H1 (cell line): ENCODE measurements around the gene BABAM1. TPM values are rescaled to one million over a fixed set of nuclear protein-coding genes. Genes with fewer than 3 reads are reported as not detected.

Experiments
- CTCF ChIA-PET: fragments of 300-600 bp; sonication (Branson Sonifier 250); formaldehyde crosslinking; loops from one replicate; lab custom pipeline; 2021; ENCODE audit not compliant: partially characterized antibody; lab: Charles Lee
- POLR2A ChIA-PET: fragments of 300-600 bp; sonication (Branson Sonifier 250); formaldehyde crosslinking; loops from one replicate; lab custom pipeline; 2021; ENCODE audit warnings: inconsistent platforms; ENCODE audit not compliant: partially characterized antibody; lab: Charles Lee
- DNase-seq, 2 experiments: peaks; one replicate each; pipeline versions ENCODE4 v3.0.0 to v3.0.0-alpha.2; 2010 to 2022; ENCODE audit warnings: low spot score in 2 of 2, low read depth in 1 of 2, mixed read lengths in 1 of 2
- FAIRE-seq: peaks from 2 replicates; lab custom pipeline; 2011; peaks lifted over from hg19 to GRCh38; lab: Jason Lieb, UNC
- H2AFZ ChIP-seq: 2 replicates; pipeline ENCODE4 v1.8.1; 2012; ENCODE audit warnings: low read length, inconsistent platforms
- H2AK5ac ChIP-seq: 2 replicates; pipeline ENCODE4 v1.6.1; 2013; ENCODE audit warnings: low read depth, low read length
- H2BK120ac ChIP-seq: replicated peaks from 2 replicates; pipeline ENCODE3; 2013; ENCODE audit warnings: low read depth, low read length, inconsistent platforms
- H2BK12ac ChIP-seq: 2 replicates; pipeline ENCODE4 v1.6.1; 2013; ENCODE audit warnings: low read depth, low read length
- H2BK15ac ChIP-seq: 2 replicates; pipeline ENCODE4 v1.6.1; 2013; ENCODE audit warnings: low read length
- H2BK20ac ChIP-seq: 2 replicates; pipeline ENCODE4 v1.6.1; 2013; ENCODE audit warnings: low read length
- H2BK5ac ChIP-seq: 2 replicates; pipeline ENCODE4 v1.6.1; 2013; ENCODE audit warnings: low read depth, low read length
- H3K14ac ChIP-seq: 2 replicates; pipeline ENCODE4 v1.6.1; 2013; ENCODE audit warnings: inconsistent platforms; ENCODE audit not compliant: insufficient read length
- H3K18ac ChIP-seq: 2 replicates; pipeline ENCODE4 v1.6.1; 2013; ENCODE audit warnings: low read length; ENCODE audit errors: extremely low read depth
- H3K23ac ChIP-seq: 2 replicates; pipeline ENCODE4 v1.6.1; 2013; ENCODE audit warnings: inconsistent platforms; ENCODE audit not compliant: insufficient read length
- H3K23me2 ChIP-seq: 2 replicates; pipeline ENCODE4 v1.6.1; 2013; ENCODE audit warnings: low read depth, low read length
- H3K27ac ChIP-seq: 2 replicates; pipeline ENCODE4 v1.6.1; 2011; ENCODE audit warnings: low read depth, low read length, inconsistent platforms
- H3K27me3 ChIP-seq, 4 experiments: replicated peaks in 1 of 4; 1 replicate in 1 of 4; 2 replicates in 3 of 4; pipeline versions ENCODE4 v1.6.1 to v1.8.1; 2011 to 2013; ENCODE audit warnings: low read length in 3 of 4, mild to moderate bottlenecking in 3 of 4, inconsistent platforms in 2 of 4, mixed read lengths in 2 of 4, moderate library complexity in 1 of 4; ENCODE audit not compliant: control insufficient read depth in 3 of 4, insufficient read depth in 3 of 4; ENCODE audit errors: extremely low read depth in 1 of 4
- H3K36me3 ChIP-seq, 4 experiments: 2 replicates each; pipeline versions ENCODE4 v1.6.1 to v1.8.1; 2011 to 2013; ENCODE audit warnings: mild to moderate bottlenecking in 4 of 4, low read length in 3 of 4, moderate library complexity in 2 of 4, control low read depth in 1 of 4, inconsistent platforms in 1 of 4; ENCODE audit not compliant: insufficient read depth in 4 of 4, control insufficient read depth in 2 of 4
- H3K4ac ChIP-seq: replicated peaks from 2 replicates; pipeline ENCODE3; 2013; ENCODE audit warnings: low read length, low read depth, mixed read lengths, inconsistent platforms; ENCODE audit not compliant: insufficient read length
- H3K4me1 ChIP-seq, 4 experiments: replicated peaks in 1 of 4; 1 replicate in 1 of 4; 2 replicates in 3 of 4; pipeline versions ENCODE4 v1.6.1 to v1.8.1; 2011 to 2013; ENCODE audit warnings: low read length in 3 of 4, inconsistent platforms in 2 of 4, mixed read lengths in 1 of 4; ENCODE audit not compliant: insufficient read depth in 4 of 4, control insufficient read depth in 3 of 4
- H3K4me2 ChIP-seq, 2 experiments: 2 replicates each; pipeline versions ENCODE4 v1.6.1 to v1.8.1; 2011 to 2013; ENCODE audit warnings: low read depth in 2 of 2, low read length in 2 of 2, control low read depth in 1 of 2, inconsistent platforms in 1 of 2, mild to moderate bottlenecking in 1 of 2; ENCODE audit not compliant: insufficient read depth in 1 of 2
- H3K4me3 ChIP-seq, 4 experiments: fragments of 200-600, 300-600 bp in 1 of 4; sonication (generic), shearing (Covaris generic), sonication (Bioruptor Twin) in 1 of 4; 2 replicates each; pipeline versions ENCODE4 v1.5.1 to v1.8.1; 2011 to 2016; ENCODE audit warnings: low read length in 4 of 4, low read depth in 3 of 4, control low read depth in 2 of 4, inconsistent platforms in 2 of 4, mild to moderate bottlenecking in 2 of 4, mixed read lengths in 1 of 4, moderate library complexity in 1 of 4; ENCODE audit not compliant: insufficient read depth in 2 of 4; ENCODE audit errors: extremely low read depth in 1 of 4
- H3K56ac ChIP-seq: replicated peaks from 2 replicates; pipeline ENCODE3; 2013; ENCODE audit warnings: low read depth, mild to moderate bottlenecking, mixed read lengths, low read length, inconsistent platforms; ENCODE audit not compliant: insufficient read length
- H3K79me1 ChIP-seq: 2 replicates; pipeline ENCODE4 v1.6.1; 2013; ENCODE audit warnings: low read depth, low read length, control low read depth
- H3K79me2 ChIP-seq, 2 experiments: 2 replicates each; pipeline versions ENCODE4 v1.6.1 to v1.8.1; 2012 to 2013; ENCODE audit warnings: low read length in 2 of 2, mild to moderate bottlenecking in 2 of 2, inconsistent platforms in 1 of 2; ENCODE audit not compliant: insufficient read depth in 2 of 2, control insufficient read depth in 1 of 2
- H3K9ac ChIP-seq, 4 experiments: replicated peaks in 1 of 4; 1 replicate in 1 of 4; 2 replicates in 3 of 4; pipeline versions ENCODE4 v1.6.1 to v1.8.1; 2011 to 2013; ENCODE audit warnings: low read depth in 3 of 4, low read length in 3 of 4, control low read depth in 2 of 4, mild to moderate bottlenecking in 2 of 4, moderate library complexity in 2 of 4, inconsistent platforms in 1 of 4; ENCODE audit errors: extremely low read depth in 1 of 4
- H3K9me3 ChIP-seq, 2 experiments: 2 replicates each; pipeline versions ENCODE4 v1.6.1 to v1.8.1; 2012 to 2013; ENCODE audit warnings: mild to moderate bottlenecking in 2 of 2, moderate library complexity in 2 of 2, control low read depth in 1 of 2, inconsistent platforms in 1 of 2, low read depth in 1 of 2, low read length in 1 of 2, mixed read lengths in 1 of 2; ENCODE audit not compliant: insufficient read depth in 2 of 2
- H4K20me1 ChIP-seq, 2 experiments: replicated peaks in 1 of 2; 2 replicates each; pipeline versions ENCODE3 to v1.8.1; 2011 to 2013; ENCODE audit warnings: inconsistent platforms in 2 of 2, low read length in 2 of 2, mild to moderate bottlenecking in 1 of 2; ENCODE audit not compliant: insufficient read depth in 2 of 2, control insufficient read depth in 1 of 2
- H4K5ac ChIP-seq: 2 replicates; pipeline ENCODE4 v1.6.1; 2013; ENCODE audit warnings: low read length, low read depth, mixed read lengths, inconsistent platforms; ENCODE audit not compliant: insufficient read length
- H4K8ac ChIP-seq: 2 replicates; pipeline ENCODE4 v1.8.0; 2013; ENCODE audit warnings: mild to moderate bottlenecking, moderate library complexity, low read length, inconsistent platforms; ENCODE audit not compliant: insufficient read depth; ENCODE audit errors: extremely low read depth
- H4K91ac ChIP-seq: replicated peaks from 2 replicates; pipeline ENCODE3; 2013; ENCODE audit warnings: low read length, mixed read lengths, inconsistent platforms; ENCODE audit not compliant: insufficient read length
- CHD2 ChIP-seq: IDR thresholded peaks from 2 replicates; pipeline ENCODE4 v1.6.1; 2012; ENCODE audit warnings: low read length, improper control_type of control experiment
- CTCF ChIP-seq, 3 experiments: IDR thresholded peaks; 1 replicate in 2 of 3; 2 replicates in 1 of 3; pipeline versions ENCODE4 v1.5.1 to v1.6.1; 2011; ENCODE audit warnings: low read length in 3 of 3, mild to moderate bottlenecking in 3 of 3, inconsistent platforms in 2 of 3, low read depth in 1 of 3, moderate library complexity in 1 of 3; ENCODE audit not compliant: insufficient read depth in 1 of 3; ENCODE audit errors: control extremely low read depth in 1 of 3
- E2F6 ChIP-seq: IDR thresholded peaks from 2 replicates; pipeline ENCODE4 v1.6.1; 2012; ENCODE audit warnings: inconsistent platforms
- EGR1 ChIP-seq: IDR thresholded peaks from 2 replicates; pipeline ENCODE4 v1.6.1; 2011; ENCODE audit warnings: low read depth, low read length, borderline replicate concordance
- GABPA ChIP-seq: IDR thresholded peaks from 2 replicates; pipeline ENCODE4 v1.6.1; 2011; ENCODE audit warnings: mild to moderate bottlenecking, low read length, moderate library complexity, borderline replicate concordance; ENCODE audit not compliant: insufficient read depth
- KDM4A ChIP-seq: IDR thresholded peaks from one replicate; pipeline ENCODE4 v1.7.1; 2012; ENCODE audit warnings: low read depth, mild to moderate bottlenecking, moderate library complexity, low read length, inconsistent platforms; ENCODE audit not compliant: severe bottlenecking
- RNF2 ChIP-seq: fragments of 200-900, 300-1000 bp; sonication (generic); IDR thresholded peaks from 2 replicates; pipeline ENCODE4 v1.7.1; 2016; ENCODE audit warnings: borderline replicate concordance, low read depth, mild to moderate bottlenecking, antibody characterized with exemption, low read length; ENCODE audit not compliant: poor library complexity, severe bottlenecking; ENCODE audit errors: missing control alignments
- SP2 ChIP-seq: IDR thresholded peaks from 2 replicates; pipeline ENCODE4 v1.6.1; 2012; ENCODE audit warnings: mild to moderate bottlenecking, low read length, inconsistent platforms
- WGBS, 2 experiments: shearing (Covaris generic) in 1 of 2; methylation state at CpG; one replicate each; pipeline versions ENCODE4 v1.1.6 to v1.1.7; 2013 to 2015; ENCODE audit warnings: low lambda C conversion rate in 2 of 2, mixed read lengths in 2 of 2, inconsistent platforms in 1 of 2, low coverage in 1 of 2, missing lambda C conversion rate in 1 of 2; ENCODE audit not compliant: insufficient replicate concordance in 2 of 2, insufficient coverage in 1 of 2, insufficient read length in 1 of 2; ENCODE audit errors: extremely low coverage in 1 of 2, missing lambda C conversion rate in 1 of 2; 5-methylcytosine and 5-hydroxymethylcytosine counted together
- polyA plus RNA-seq, 7 experiments: library from polyadenylated mRNA; depleted of rRNA in 3 of 7; stranded (reverse) in 5 of 7; unstranded in 2 of 7; fragments of >200 nt in 5 of 7; fragments of 200-250 nt in 2 of 7; gene quantifications; 1 replicate in 5 of 7; 2 replicates in 1 of 7; 4 replicates in 1 of 7; pipeline versions ENCODE4 v1.2.1 to v1.2.3, GENCODE V29; 2011 to 2013; ENCODE audit warnings: missing spikeins in 2 of 7, mixed read lengths in 2 of 7
- total RNA-seq: library from RNA; stranded (reverse); fragmentation: NEBNext Ultra II Directional; extraction: Animal tissue kit (Norgen Biotek cat#: 25700); gene quantifications from 2 replicates; pipeline ENCODE4 v1.2.1, GENCODE V29; 2021

The BABAM1 gene
- total and polyA plus RNA-seq, 2 of the 8 experiments (the other 6 are each of a cell fraction or from before 2014, with no cell fraction given), result 127 to 133 TPM

GRCh38 chr19:17309965-17310461 is 42.8 kb downstream of the BABAM1 start:
- no peak overlapping the region for H4K5ac ChIP-seq
- H3K4ac ChIP-seq, result no peak overlapping the region
- FAIRE-seq (no peak), DNase-seq (no peak)
- no peaks in the 10 kb centered on the region for H3K9me3 ChIP-seq
- no peak overlapping the region for H2AFZ ChIP-seq
- H4K91ac ChIP-seq, result no peak overlapping the region
- CTCF ChIA-PET, result interaction anchor here (1.0 to 2.4 kb wide), 4 partner anchors 7 to 36 kb away, joined by 3 to 13 read pairs (median 4); no protein-coding TSS in a partner anchor
- H3K56ac ChIP-seq, result no peak overlapping the region
- peaks cover 0 to 14% of the 10 kb centered on the region in 2 experiments for H4K20me1 ChIP-seq
- H3K79me2 ChIP-seq, result peaks cover 8 to 36% of the 10 kb centered on the region in 2 experiments; a peak in 3 of 4 replicates
- POLR2A ChIA-PET, result interaction anchor here (0.7 to 18.5 kb wide), 9 partner anchors 16 to 84 kb away, joined by 3 to 329 read pairs (median 3); partner anchors contain the start of genes ANO8 and CCDC194
- no peaks in the 10 kb centered on the region for H3K27me3 ChIP-seq
- no peak overlapping the region for H2BK120ac ChIP-seq
- H3K14ac ChIP-seq, result no peak overlapping the region
- 11% methylated on average over 20 of the region's 23 CpGs; no CpG with 5 or more reads in 1 of the 2 experiments for WGBS, 2 experiments
- peak overlapping the region; percentile 72 to 82 for H3K4me2 ChIP-seq
- peaks cover 4 to 13% (median 9%) of the 10 kb centered on the region in 4 experiments for H3K36me3 ChIP-seq
- H3K4me1 ChIP-seq, result peaks cover 2 to 13% (median 5%) of the 10 kb centered on the region in 4 experiments; a peak in 5 of 7 replicates
- H2BK15ac ChIP-seq, result no peak overlapping the region
- H2BK5ac ChIP-seq, result peak overlapping the region; percentile 84
- H2AK5ac ChIP-seq, result no peak overlapping the region; the same call in 1 of the 2 replicates
- 0 out of 2 replicates have a peak overlapping the region, but pooled peaks have one; percentile 12 for H2BK12ac ChIP-seq
- peaks cover 21% of the 10 kb centered on the region for H3K79me1 ChIP-seq
- H2BK20ac ChIP-seq, result no peak overlapping the region
- 0 out of 2 replicates have a peak overlapping the region, but pooled peaks have one; percentile 93 for H4K8ac ChIP-seq
- no peak overlapping the region; the same call in 1 of the 2 replicates for H3K18ac ChIP-seq
- peak overlapping the region; percentile 4; the same call in 1 of the 2 replicates for H3K27ac ChIP-seq
- H3K9ac ChIP-seq, result peak overlapping the region; percentile 40 to 68 (median 47)
- no peak overlapping the region for H3K23ac ChIP-seq
- H3K23me2 ChIP-seq, result peaks cover 9% of the 10 kb centered on the region
- H3K4me3 ChIP-seq, result peak overlapping the region; percentile 76 to 92 (median 80)
- TF ChIP-seq CHD2 (no peak), E2F6 (no peak), EGR1 (no peak), GABPA (no peak), SP2 (no peak), CTCF (IDR thresholded peaks at IDR 0.05; ENCODE audit: control extremely low read depth in 1 of 3, insufficient read depth in 1 of 3, low read depth in 1 of 3, low read length in 3 of 3) (no peak), RNF2 (no peak), KDM4A (no peak)
